Loucy (cell line): ENCODE results near the gene NLGN2.

ENCODE experiments used
- H2AFZ ChIP-seq: fragments of 200-600 bp; sonication (generic); 2 replicates; pipeline ENCODE4 v1.6.0; 2016; ENCODE audit warnings: antibody characterized with exemption, mild to moderate bottlenecking, low read length, moderate library complexity
- H3F3A ChIP-seq: fragments of 200-600 bp; 2 replicates; pipeline ENCODE4 v1.6.0; 2016; ENCODE audit warnings: antibody characterized with exemption, low read depth, mild to moderate bottlenecking
- H3K27me3 ChIP-seq: fragments of 200-600 bp; sonication (generic); 2 replicates; pipeline ENCODE4 v1.6.1; 2014; ENCODE audit warnings: low read length, mild to moderate bottlenecking; ENCODE audit not compliant: insufficient read depth, poor library complexity, severe bottlenecking
- H3K36me3 ChIP-seq: fragments of 200-600 bp; sonication (generic); 2 replicates; pipeline ENCODE4 v1.6.1; 2016; ENCODE audit warnings: low read length; ENCODE audit not compliant: insufficient read depth
- H3K4me1 ChIP-seq: fragments of 200-600 bp; sonication (generic); 2 replicates; pipeline ENCODE4 v1.5.1; 2014; ENCODE audit warnings: low read length, mild to moderate bottlenecking; ENCODE audit not compliant: insufficient read depth, poor library complexity, severe bottlenecking
- H3K4me2 ChIP-seq: fragments of 200-600 bp; sonication (generic); 2 replicates; pipeline ENCODE4 v1.6.0; 2014; ENCODE audit warnings: antibody characterized with exemption, low read length, low read depth, mild to moderate bottlenecking; ENCODE audit not compliant: poor library complexity, severe bottlenecking
- H3K4me3 ChIP-seq: fragments of 200-600 bp; sonication (generic); 2 replicates; pipeline ENCODE4 v1.5.1; 2014; ENCODE audit warnings: low read length, mild to moderate bottlenecking, mixed read lengths; ENCODE audit not compliant: poor library complexity, severe bottlenecking
- H3K79me2 ChIP-seq: fragments of 200-600 bp; sonication (generic); 2 replicates; pipeline ENCODE4 v1.6.1; 2014; ENCODE audit warnings: low read length; ENCODE audit not compliant: insufficient read depth
- H3K9ac ChIP-seq: fragments of 200-600 bp; sonication (generic); 2 replicates; pipeline ENCODE4 v1.6.0; 2014; ENCODE audit warnings: mild to moderate bottlenecking, low read depth, low read length, moderate library complexity; ENCODE audit not compliant: poor library complexity, severe bottlenecking
- H3K9me2 ChIP-seq: fragments of 200-600 bp; sonication (generic); replicated peaks from 2 replicates; pipeline ENCODE4 v1.6.1; 2016; ENCODE audit warnings: low read depth, low read length, mixed read lengths
- H3K9me3 ChIP-seq: fragments of 200-600 bp; sonication (generic); 2 replicates; pipeline ENCODE4 v1.6.1; 2014; ENCODE audit warnings: mild to moderate bottlenecking, antibody characterized with exemption, low read length, low read depth; ENCODE audit not compliant: insufficient read depth
- H4K20me1 ChIP-seq: fragments of 200-600 bp; sonication (generic); 2 replicates; pipeline ENCODE4 v1.6.0; 2014; ENCODE audit warnings: antibody characterized with exemption, low read length, mild to moderate bottlenecking; ENCODE audit not compliant: insufficient read depth, poor library complexity, severe bottlenecking
- EZH2phosphoT487 ChIP-seq: fragments of 200-600 bp; IDR thresholded peaks from 2 replicates; pipeline ENCODE4 v1.6.1; 2018; ENCODE audit warnings: antibody characterized with exemption, mild to moderate bottlenecking, moderate library complexity, borderline replicate concordance
- TF ChIP-seq, protein P1 (sequence below): fragments of 200-600 bp; sonication (generic); conservative IDR thresholded peaks from 2 replicates; pipeline ENCODE4 v1.5.1; 2014; ENCODE audit warnings: mild to moderate bottlenecking, antibody characterized with exemption, low read length

Gene NLGN2

GRCh38 chr17:7389924-7390910 is 17.4 kb upstream of the NLGN2 start:
- no peak overlapping the region for H3K4me2 ChIP-seq
- no peak for TF ChIP-seq EZH2phosphoT487
- TF ChIP-seq, protein P1, sequence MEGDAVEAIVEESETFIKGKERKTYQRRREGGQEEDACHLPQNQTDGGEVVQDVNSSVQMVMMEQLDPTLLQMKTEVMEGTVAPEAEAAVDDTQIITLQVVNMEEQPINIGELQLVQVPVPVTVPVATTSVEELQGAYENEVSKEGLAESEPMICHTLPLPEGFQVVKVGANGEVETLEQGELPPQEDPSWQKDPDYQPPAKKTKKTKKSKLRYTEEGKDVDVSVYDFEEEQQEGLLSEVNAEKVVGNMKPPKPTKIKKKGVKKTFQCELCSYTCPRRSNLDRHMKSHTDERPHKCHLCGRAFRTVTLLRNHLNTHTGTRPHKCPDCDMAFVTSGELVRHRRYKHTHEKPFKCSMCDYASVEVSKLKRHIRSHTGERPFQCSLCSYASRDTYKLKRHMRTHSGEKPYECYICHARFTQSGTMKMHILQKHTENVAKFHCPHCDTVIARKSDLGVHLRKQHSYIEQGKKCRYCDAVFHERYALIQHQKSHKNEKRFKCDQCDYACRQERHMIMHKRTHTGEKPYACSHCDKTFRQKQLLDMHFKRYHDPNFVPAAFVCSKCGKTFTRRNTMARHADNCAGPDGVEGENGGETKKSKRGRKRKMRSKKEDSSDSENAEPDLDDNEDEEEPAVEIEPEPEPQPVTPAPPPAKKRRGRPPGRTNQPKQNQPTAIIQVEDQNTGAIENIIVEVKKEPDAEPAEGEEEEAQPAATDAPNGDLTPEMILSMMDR = no peak
- H3K9ac ChIP-seq = no peak overlapping the region
- H3K9me3 ChIP-seq = no peaks in the 10 kb centered on the region
- no peaks in the 10 kb centered on the region for H3K9me2 ChIP-seq
- peaks cover 14% of the 10 kb centered on the region for H3K4me1 ChIP-seq
- no peak overlapping the region for H3K4me3 ChIP-seq
- no peaks in the 10 kb centered on the region for H3K27me3 ChIP-seq
- H3K36me3 ChIP-seq = no peaks in the 10 kb centered on the region
- no peaks in the 10 kb centered on the region for H4K20me1 ChIP-seq
- H3F3A ChIP-seq = no peaks in the 10 kb centered on the region
- H3K79me2 ChIP-seq = no peaks in the 10 kb centered on the region
- H2AFZ ChIP-seq = no peak overlapping the region

- H3K9ac ChIP-seq = no peak overlapping the region
- H3K4me1 ChIP-seq = peaks cover 14% of the 10 kb centered on the region
- no peaks in the 10 kb centered on the region for H3K9me3 ChIP-seq
- no peak overlapping the region for H3K4me2 ChIP-seq
- no peak overlapping the region for H3K4me3 ChIP-seq
- H3K79me2 ChIP-seq = no peaks in the 10 kb centered on the region
- no peak overlapping the region for H2AFZ ChIP-seq
- TF ChIP-seq EZH2phosphoT487 = no peak
- TF ChIP-seq, protein P1 = no peak
- H3K9me2 ChIP-seq = no peaks in the 10 kb centered on the region
- H3K36me3 ChIP-seq = no peaks in the 10 kb centered on the region
- H3F3A ChIP-seq = no peaks in the 10 kb centered on the region
- H3K27me3 ChIP-seq = no peaks in the 10 kb centered on the region
- no peaks in the 10 kb centered on the region for H4K20me1 ChIP-seq
Observed at GRCh38 chr17:7391307-7391706, 16.3 kb upstream of the NLGN2 start.

DNA sequence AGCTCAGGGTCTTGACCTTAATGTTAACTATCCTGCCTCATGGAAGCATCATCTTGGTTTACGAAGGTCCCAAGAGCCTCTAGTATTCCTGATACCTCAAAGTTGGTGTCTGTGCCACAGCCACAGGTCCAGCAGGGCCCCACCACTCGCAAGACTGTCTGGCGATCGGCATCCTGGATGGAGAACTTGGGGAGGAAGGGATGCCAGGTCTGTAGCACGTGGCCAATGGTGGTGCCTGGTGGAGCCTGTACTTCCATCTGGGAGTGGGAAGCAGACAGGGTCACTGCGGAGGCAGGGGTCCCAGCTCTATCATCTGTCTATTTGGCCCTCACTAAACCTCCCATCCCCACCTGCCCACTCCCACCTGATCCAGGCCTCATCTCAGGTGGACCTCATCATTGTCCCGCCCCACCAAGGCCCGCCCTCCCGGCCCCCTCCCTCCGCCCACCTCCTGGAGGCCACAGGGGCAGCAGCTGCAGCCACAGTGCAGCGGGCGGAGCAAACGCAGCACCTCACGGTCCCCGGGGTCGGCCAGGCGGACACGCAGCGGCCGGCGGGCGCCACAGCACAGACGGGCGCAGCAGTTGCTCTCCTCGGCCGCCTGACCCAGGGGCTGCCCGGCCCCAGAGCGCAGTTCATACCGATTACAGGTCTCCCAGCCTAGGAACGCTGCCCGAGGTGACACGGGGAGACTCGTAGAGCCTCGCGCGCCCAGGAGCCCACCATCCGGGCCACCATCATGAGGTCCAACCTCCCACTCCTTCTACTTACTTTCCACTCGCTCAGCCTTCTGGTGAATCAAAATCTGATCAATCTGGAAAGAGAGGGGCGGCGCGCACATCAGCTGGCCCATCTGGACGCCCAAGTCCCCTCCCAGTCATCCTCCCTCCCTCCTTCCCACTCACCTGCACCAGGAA is 14.7 kb upstream of the NLGN2 start:
- Histone ChIP-seq H3K9ac (no peak overlapping the region), H3K9me3 (no peaks in the 10 kb centered on the region), H3K9me2 (no peaks in the 10 kb centered on the region), H3K4me1 (peaks cover 14% of the 10 kb centered on the region), H3K36me3 (no peaks in the 10 kb centered on the region), H3K4me2 (peak overlapping the region; percentile 90), H3K4me3 (peak overlapping the region; percentile 74), H3F3A (no peaks in the 10 kb centered on the region), H4K20me1 (no peaks in the 10 kb centered on the region), H3K79me2 (no peaks in the 10 kb centered on the region), H3K27me3 (no peaks in the 10 kb centered on the region), H2AFZ (no peak overlapping the region)
- no peak for TF ChIP-seq EZH2phosphoT487
- TF ChIP-seq, protein P1 = no peak
